ENCODE measurements around the gene AOPEP. TPM values are rescaled to one million over a fixed set of nuclear protein-coding genes. Genes with fewer than 3 reads are reported as not detected.

The AOPEP gene
- total RNA-seq, 1 donor from 2014 or later: 22.1 TPM

GRCh38 chr9:94758880-94759279 lies 32.4 kb downstream of the AOPEP start:
- DNase-seq (ENCODE audit: low spot score): no peak
- no peak overlapping the region for H3K4me3 Mint-ChIP-seq (ENCODE audit: unreplicated experiment)
- H3K4me1 Mint-ChIP-seq (ENCODE audit: unreplicated experiment): peaks cover 7% of the 10 kb centered on the region
- no peak for TF ChIP-seq CTCF (IDR thresholded peaks at IDR 0.05; ENCODE audit: unreplicated experiment)
- H3K36me3 Mint-ChIP-seq (ENCODE audit: low read depth, unreplicated experiment): no peaks in the 10 kb centered on the region
- H3K27me3 Mint-ChIP-seq (ENCODE audit: unreplicated experiment): no peaks in the 10 kb centered on the region
- H3K27ac Mint-ChIP-seq (ENCODE audit: unreplicated experiment): no peak overlapping the region
- no peaks in the 10 kb centered on the region for H3K9me3 Mint-ChIP-seq (ENCODE audit: unreplicated experiment)

GRCh38 chr9:94760010-94760409 lies 33.5 kb downstream of the AOPEP start:
- no peak for DNase-seq (ENCODE audit: low spot score)
- H3K9me3 Mint-ChIP-seq (ENCODE audit: unreplicated experiment): no peaks in the 10 kb centered on the region
- peaks cover 7% of the 10 kb centered on the region for H3K4me1 Mint-ChIP-seq (ENCODE audit: unreplicated experiment)
- no peaks in the 10 kb centered on the region for H3K36me3 Mint-ChIP-seq (ENCODE audit: low read depth, unreplicated experiment)
- no peak for TF ChIP-seq CTCF (IDR thresholded peaks at IDR 0.05; ENCODE audit: unreplicated experiment)
- H3K4me3 Mint-ChIP-seq (ENCODE audit: unreplicated experiment): no peak overlapping the region
- H3K27me3 Mint-ChIP-seq (ENCODE audit: unreplicated experiment): no peaks in the 10 kb centered on the region
- no peak overlapping the region for H3K27ac Mint-ChIP-seq (ENCODE audit: unreplicated experiment)

- Mint-ChIP-seq H3K9me3 (ENCODE audit: unreplicated experiment) (no peaks in the 10 kb centered on the region), H3K4me1 (ENCODE audit: unreplicated experiment) (peaks cover 7% of the 10 kb centered on the region), H3K27ac (ENCODE audit: unreplicated experiment) (no peak overlapping the region), H3K36me3 (ENCODE audit: low read depth, unreplicated experiment) (no peaks in the 10 kb centered on the region), H3K4me3 (ENCODE audit: unreplicated experiment) (no peak overlapping the region), H3K27me3 (ENCODE audit: unreplicated experiment) (no peaks in the 10 kb centered on the region)
- DNase-seq (ENCODE audit: low spot score): no peak
- TF ChIP-seq CTCF (IDR thresholded peaks at IDR 0.05; ENCODE audit: unreplicated experiment): no peak
Measured at GRCh38 chr9:94760660-94761059, 34.2 kb downstream of the AOPEP start.

GRCh38 chr9:94761481-94761880 lies 35.0 kb downstream of the AOPEP start:
- Mint-ChIP-seq H3K4me3 (ENCODE audit: unreplicated experiment) (no peak overlapping the region), H3K4me1 (ENCODE audit: unreplicated experiment) (peaks cover 7% of the 10 kb centered on the region), H3K36me3 (ENCODE audit: low read depth, unreplicated experiment) (no peaks in the 10 kb centered on the region), H3K27me3 (ENCODE audit: unreplicated experiment) (no peaks in the 10 kb centered on the region), H3K9me3 (ENCODE audit: unreplicated experiment) (no peaks in the 10 kb centered on the region), H3K27ac (ENCODE audit: unreplicated experiment) (no peak overlapping the region)
- no peak for DNase-seq (ENCODE audit: low spot score)
- TF ChIP-seq CTCF (IDR thresholded peaks at IDR 0.05; ENCODE audit: unreplicated experiment): no peak

GRCh38 chr9:94767331-94768072 lies 41.0 kb downstream of the AOPEP start:
- no peaks in the 10 kb centered on the region for H3K36me3 Mint-ChIP-seq (ENCODE audit: low read depth, unreplicated experiment)
- H3K27ac Mint-ChIP-seq (ENCODE audit: unreplicated experiment): no peak overlapping the region
- H3K4me1 Mint-ChIP-seq (ENCODE audit: unreplicated experiment): no peaks in the 10 kb centered on the region
- H3K4me3 Mint-ChIP-seq (ENCODE audit: unreplicated experiment): no peak overlapping the region
- H3K9me3 Mint-ChIP-seq (ENCODE audit: unreplicated experiment): no peaks in the 10 kb centered on the region
- TF ChIP-seq CTCF (IDR thresholded peaks at IDR 0.05; ENCODE audit: unreplicated experiment): no peak
- DNase-seq (ENCODE audit: low spot score): no peak
- H3K27me3 Mint-ChIP-seq (ENCODE audit: unreplicated experiment): no peaks in the 10 kb centered on the region
